HUES64 (cell line): ENCODE results near the gene NONO. TPM values are rescaled to one million over a fixed set of nuclear protein-coding genes. Genes with fewer than 3 reads are reported as not detected.

Experiments used
- H3K27ac ChIP-seq: 2 replicates; pipeline ENCODE4 v1.7.0; 2013; ENCODE audit warnings: low read depth, low read length, inconsistent platforms
- H3K27me3 ChIP-seq: 2 replicates; pipeline ENCODE4 v1.6.1; 2013; ENCODE audit warnings: mild to moderate bottlenecking, low read length; ENCODE audit not compliant: insufficient read depth
- H3K36me3 ChIP-seq: 2 replicates; pipeline ENCODE4 v1.6.1; 2013; ENCODE audit warnings: mild to moderate bottlenecking, low read length; ENCODE audit not compliant: insufficient read depth
- H3K4me1 ChIP-seq: 2 replicates; pipeline ENCODE4 v1.6.1; 2013; ENCODE audit warnings: mild to moderate bottlenecking, low read length, moderate library complexity; ENCODE audit not compliant: insufficient read depth
- H3K4me3 ChIP-seq: 2 replicates; pipeline ENCODE4 v1.5.1; 2013; ENCODE audit warnings: mild to moderate bottlenecking, low read length, moderate library complexity
- H3K9ac ChIP-seq: 2 replicates; pipeline ENCODE4 v1.6.1; 2013; ENCODE audit warnings: mild to moderate bottlenecking, low read depth, low read length
- H3K9me3 ChIP-seq: 2 replicates; pipeline ENCODE4 v1.6.1; 2013; ENCODE audit warnings: low read depth, low read length; ENCODE audit not compliant: insufficient read depth
- WGBS: fragments of 150-250, 120-280 bp; methylation state at CpG from one replicate; pipeline ENCODE4 v1.1.7; 2013; ENCODE audit warnings: missing lambda C conversion rate; 5-methylcytosine and 5-hydroxymethylcytosine counted together
- polyA plus RNA-seq, 2 experiments: library from polyadenylated mRNA; stranded (reverse); fragments of 50-300 nt; gene quantifications; one replicate each; pipeline ENCODE4 v1.2.3, GENCODE V29; 2013

NONO gene
- 536 TPM for polyA plus RNA-seq (2013, experiment 1 of 2)
- polyA plus RNA-seq (2013, experiment 2 of 2): 631 TPM

- Histone ChIP-seq H3K9me3 (no peaks in the 10 kb centered on the region), H3K27me3 (no peaks in the 10 kb centered on the region), H3K9ac (peak within 1 kb of the TSS; percentile 100), H3K4me3 (peak within 1 kb of the TSS; percentile 100), H3K4me1 (peaks cover 17% of the 10 kb centered on the region; the same call in 1 of the 2 replicates), H3K27ac (peak within 1 kb of the TSS; percentile 98), H3K36me3 (peaks cover 29% of the 10 kb centered on the region)
- under 1% methylated on average over 57 of the region's 57 CpGs for WGBS
These were observed at the start of gene NONO for GRCh38 chrX:71283403-71284143. Gene NONO, plus strand, starts transcription at chrX:71283635. Its CDS starts 7,003 bp downstream, at chrX:71290638.

- Histone ChIP-seq H3K9ac (no peak overlapping the region), H3K4me1 (no peaks in the 10 kb centered on the region), H3K9me3 (no peaks in the 10 kb centered on the region), H3K36me3 (peaks cover 9% of the 10 kb centered on the region; the same call in 1 of the 2 replicates), H3K27ac (no peak overlapping the region), H3K27me3 (no peaks in the 10 kb centered on the region), H3K4me3 (no peak overlapping the region)
- 89% methylated on average over 3 of the region's 3 CpGs for WGBS
These were observed 48.0 kb upstream of the NONO start for GRCh38 chrX:71235482-71235881.

GRCh38 chrX:71236836-71237235 lies 46.6 kb upstream of the NONO start:
- no peaks in the 10 kb centered on the region for H3K9me3 ChIP-seq
- peaks cover 22% of the 10 kb centered on the region for H3K36me3 ChIP-seq
- H3K4me1 ChIP-seq: no peaks in the 10 kb centered on the region
- H3K9ac ChIP-seq: no peak overlapping the region
- H3K27me3 ChIP-seq: no peaks in the 10 kb centered on the region
- H3K4me3 ChIP-seq: no peak overlapping the region
- H3K27ac ChIP-seq: no peak overlapping the region
- WGBS: no CpG with 5 or more reads among the region's 1 CpG

- H3K4me1 ChIP-seq: no peaks in the 10 kb centered on the region
- H3K27me3 ChIP-seq: no peaks in the 10 kb centered on the region
- no peak overlapping the region for H3K27ac ChIP-seq
- WGBS: 100% methylated on average over 3 of the region's 3 CpGs
- no peak overlapping the region for H3K4me3 ChIP-seq
- peaks cover 52% of the 10 kb centered on the region for H3K36me3 ChIP-seq
- H3K9ac ChIP-seq: no peak overlapping the region
- no peaks in the 10 kb centered on the region for H3K9me3 ChIP-seq
These were observed 43.7 kb upstream of the NONO start for GRCh38 chrX:71239781-71240180.

GRCh38 chrX:71241301-71241700 lies 42.1 kb upstream of the NONO start:
- H3K4me3 ChIP-seq: no peak overlapping the region
- WGBS: 95% methylated on average over 4 of the region's 6 CpGs
- H3K4me1 ChIP-seq: no peaks in the 10 kb centered on the region
- no peak overlapping the region for H3K27ac ChIP-seq
- H3K9ac ChIP-seq: no peak overlapping the region
- no peaks in the 10 kb centered on the region for H3K9me3 ChIP-seq
- H3K27me3 ChIP-seq: no peaks in the 10 kb centered on the region
- H3K36me3 ChIP-seq: peaks cover 66% of the 10 kb centered on the region

- H3K36me3 ChIP-seq: peaks cover 98% of the 10 kb centered on the region
These were observed 38.9 kb upstream of the NONO start for GRCh38 chrX:71244359-71245128.

GRCh38 chrX:71245159-71245558 lies 38.3 kb upstream of the NONO start:
- no peak overlapping the region for H3K27ac ChIP-seq
- 95% methylated on average over 2 of the region's 2 CpGs for WGBS
- H3K9me3 ChIP-seq: no peaks in the 10 kb centered on the region
- peaks cover 98% of the 10 kb centered on the region for H3K36me3 ChIP-seq
- no peaks in the 10 kb centered on the region for H3K4me1 ChIP-seq
- H3K9ac ChIP-seq: no peak overlapping the region
- H3K4me3 ChIP-seq: no peak overlapping the region
- H3K27me3 ChIP-seq: no peaks in the 10 kb centered on the region

More at GRCh38 chrX:71244359-71245128, 38.9 kb upstream of the NONO start:
- no peak overlapping the region for H3K9ac ChIP-seq
- H3K27ac ChIP-seq: no peak overlapping the region
- no peaks in the 10 kb centered on the region for H3K4me1 ChIP-seq
- H3K4me3 ChIP-seq: no peak overlapping the region
- WGBS: 95% methylated on average over 7 of the region's 9 CpGs
- no peaks in the 10 kb centered on the region for H3K9me3 ChIP-seq
- no peaks in the 10 kb centered on the region for H3K27me3 ChIP-seq

- no peak overlapping the region for H3K4me3 ChIP-seq
- peaks cover 51% of the 10 kb centered on the region for H3K36me3 ChIP-seq
These were observed 32.6 kb upstream of the NONO start for GRCh38 chrX:71250841-71251240.

GRCh38 chrX:71251466-71251973 lies 31.9 kb upstream of the NONO start:
- H3K9ac ChIP-seq: 0 out of 2 replicates have a peak overlapping the region, but pooled peaks have one; percentile 40
- peaks cover 46% of the 10 kb centered on the region for H3K36me3 ChIP-seq
- H3K27ac ChIP-seq: no peak overlapping the region
- WGBS: 45% methylated on average over 6 of the region's 8 CpGs
- H3K9me3 ChIP-seq: no peaks in the 10 kb centered on the region
- H3K4me3 ChIP-seq: peak overlapping the region; percentile 93
- peaks cover 10% of the 10 kb centered on the region; the same call in 1 of the 2 replicates for H3K4me1 ChIP-seq
- no peaks in the 10 kb centered on the region for H3K27me3 ChIP-seq

More at GRCh38 chrX:71250841-71251240, 32.6 kb upstream of the NONO start:
- WGBS: 91% methylated on average over 9 of the region's 9 CpGs
- Histone ChIP-seq H3K9ac (no peak overlapping the region), H3K27me3 (no peaks in the 10 kb centered on the region), H3K27ac (no peak overlapping the region), H3K9me3 (no peaks in the 10 kb centered on the region), H3K4me1 (peaks cover 9% of the 10 kb centered on the region; the same call in 1 of the 2 replicates)

- H3K9ac ChIP-seq: peak overlapping the region; percentile 40
- H3K9me3 ChIP-seq: no peaks in the 10 kb centered on the region
- 73% methylated on average over 2 of the region's 2 CpGs for WGBS
- H3K36me3 ChIP-seq: peaks cover 39% of the 10 kb centered on the region
- H3K4me3 ChIP-seq: peak overlapping the region; percentile 93
- no peak overlapping the region for H3K27ac ChIP-seq
- H3K27me3 ChIP-seq: no peaks in the 10 kb centered on the region
- H3K4me1 ChIP-seq: peaks cover 10% of the 10 kb centered on the region; the same call in 1 of the 2 replicates
These were observed 31.2 kb upstream of the NONO start for GRCh38 chrX:71252221-71252620.
